Osteocyte (in vitro differentiated cells): ENCODE data around the gene CABS1. TPM values are rescaled to one million over a fixed set of nuclear protein-coding genes. Genes with fewer than 3 reads are reported as not detected.
A peak's percentile ranks its signal among the peaks of the same experiment; 100 is the strongest.

Source experiments
- DNase-seq: peaks from one replicate; pipeline ENCODE4 v3.0.0; 2021; ENCODE audit warnings: mixed read lengths; ENCODE audit not compliant: unreplicated experiment; ENCODE audit errors: extremely low spot score
- H3K27ac Mint-ChIP-seq: one replicate; pipeline ENCODE4 v1.8.0; 2021; ENCODE audit warnings: mild to moderate bottlenecking, mixed read lengths; ENCODE audit not compliant: unreplicated experiment
- H3K27me3 Mint-ChIP-seq: one replicate; pipeline ENCODE4 v1.8.0; 2021; ENCODE audit warnings: mixed read lengths; ENCODE audit not compliant: unreplicated experiment
- H3K36me3 Mint-ChIP-seq: one replicate; pipeline ENCODE4 v1.8.0; 2021; ENCODE audit warnings: mixed read lengths; ENCODE audit not compliant: unreplicated experiment
- H3K4me1 Mint-ChIP-seq: one replicate; pipeline ENCODE4 v1.8.0; 2021; ENCODE audit warnings: mixed read lengths; ENCODE audit not compliant: unreplicated experiment
- H3K4me3 Mint-ChIP-seq: one replicate; pipeline ENCODE4 v1.8.0; 2021; ENCODE audit warnings: mild to moderate bottlenecking, moderate library complexity, mixed read lengths; ENCODE audit not compliant: unreplicated experiment
- H3K9me3 Mint-ChIP-seq: one replicate; pipeline ENCODE4 v1.8.0; 2021; ENCODE audit warnings: mixed read lengths; ENCODE audit not compliant: unreplicated experiment
- CTCF ChIP-seq: fragments of 200-600 bp; sonication (generic); IDR thresholded peaks from 2 replicates; pipeline ENCODE4 v1.5.0; 2021; ENCODE audit warnings: antibody characterized with exemption, mild to moderate bottlenecking, moderate library complexity
- total RNA-seq: library from RNA; stranded (reverse); gene quantifications from 2 replicates; pipeline ENCODE4 v1.2.1, GENCODE V29; 2021

CABS1 gene
- total RNA-seq, 1 donor from 2014 or later: not detected

- no peak for TF ChIP-seq CTCF
- Mint-ChIP-seq H3K4me1 (no peaks in the 10 kb centered on the region), H3K36me3 (no peaks in the 10 kb centered on the region), H3K27ac (no peak overlapping the region), H3K27me3 (peaks cover 3% of the 10 kb centered on the region), H3K9me3 (peaks cover 3% of the 10 kb centered on the region), H3K4me3 (no peak overlapping the region)
- no peak for DNase-seq
Measured at GRCh38 chr4:70313736-70314135, 21.0 kb upstream of the CABS1 start.

DNA sequence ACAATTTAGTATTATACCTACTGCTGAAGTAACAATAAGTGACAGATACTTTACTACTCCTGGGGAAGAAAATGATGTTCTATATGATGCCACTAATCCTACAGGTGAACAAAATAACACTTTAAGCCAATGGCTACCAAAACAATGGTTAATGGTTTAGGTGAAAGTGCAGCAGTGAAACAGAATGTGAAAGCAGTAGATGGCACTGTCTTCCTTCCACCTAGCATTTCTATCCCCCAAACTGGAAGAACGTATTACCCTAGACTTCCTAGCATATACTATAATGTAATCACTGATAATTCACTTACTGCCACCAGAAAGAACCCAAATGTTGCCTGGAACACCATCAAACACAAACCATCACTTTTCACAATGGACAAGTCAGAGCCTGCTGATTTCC, 18.9 kb upstream of the CABS1 start:
- no peaks in the 10 kb centered on the region for H3K4me1 Mint-ChIP-seq
- no peaks in the 10 kb centered on the region for H3K36me3 Mint-ChIP-seq
- TF ChIP-seq CTCF: peak; percentile 23
- H3K27ac Mint-ChIP-seq: no peak overlapping the region
- DNase-seq: no peak
- H3K4me3 Mint-ChIP-seq: no peak overlapping the region
- H3K9me3 Mint-ChIP-seq: no peaks in the 10 kb centered on the region
- H3K27me3 Mint-ChIP-seq: peaks cover 3% of the 10 kb centered on the region

DNA sequence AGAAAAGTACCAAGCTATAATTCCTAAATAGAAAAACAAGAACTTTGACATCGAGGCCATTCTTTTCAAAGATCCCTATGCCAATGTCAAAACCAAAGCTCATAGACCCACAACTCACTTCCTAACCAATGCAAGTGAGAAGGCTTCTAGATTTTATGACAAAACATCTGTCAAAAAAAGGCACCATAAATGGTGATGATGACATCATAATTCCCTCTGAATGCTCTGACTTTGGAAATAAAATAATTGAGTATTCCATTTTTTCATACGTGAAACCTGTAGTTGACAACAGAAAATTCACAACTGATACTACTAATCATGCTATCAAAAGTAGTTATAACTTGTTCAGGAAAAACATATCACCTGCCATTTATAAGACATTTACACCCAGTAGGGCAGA, 8.7 kb upstream of the CABS1 start:
- Mint-ChIP-seq H3K27ac (no peak overlapping the region), H3K4me1 (no peaks in the 10 kb centered on the region), H3K9me3 (no peaks in the 10 kb centered on the region)

DNA sequence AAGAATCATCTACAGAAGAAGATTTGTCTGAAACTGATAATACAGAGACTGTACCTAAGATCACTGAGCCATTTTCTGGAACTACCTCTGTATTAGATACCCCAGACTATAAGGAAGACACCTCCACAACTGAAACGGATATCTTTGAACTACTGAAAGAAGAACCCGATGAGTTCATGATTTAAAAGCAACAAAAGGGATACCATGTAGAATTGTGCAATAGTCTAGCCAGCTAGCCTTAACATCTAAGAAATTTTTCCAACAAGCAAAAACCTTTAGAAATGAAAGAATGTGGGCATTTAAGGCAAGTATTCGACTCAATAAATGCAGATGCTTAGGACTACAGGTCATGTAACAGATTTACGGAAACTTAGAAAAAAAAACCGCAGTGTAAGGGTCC, 1.3 kb downstream of the CABS1 start:
- Mint-ChIP-seq H3K9me3 (no peaks in the 10 kb centered on the region), H3K36me3 (no peaks in the 10 kb centered on the region), H3K4me3 (no peak overlapping the region), H3K27ac (no peak overlapping the region), H3K27me3 (peaks cover 14% of the 10 kb centered on the region), H3K4me1 (no peaks in the 10 kb centered on the region)
- no peak for DNase-seq
- no peak for TF ChIP-seq CTCF

More for the DNA sequence above, 8.7 kb upstream of the CABS1 start:
- Mint-ChIP-seq H3K36me3 (no peaks in the 10 kb centered on the region), H3K27me3 (no peaks in the 10 kb centered on the region), H3K4me3 (no peak overlapping the region)
- TF ChIP-seq CTCF: no peak
- no peak for DNase-seq

GRCh38 chr4:70337886-70338420, 3.2 kb downstream of the CABS1 start:
- no peak for TF ChIP-seq CTCF
- no peak overlapping the region for H3K27ac Mint-ChIP-seq
- DNase-seq: no peak
- H3K36me3 Mint-ChIP-seq: no peaks in the 10 kb centered on the region
- no peaks in the 10 kb centered on the region for H3K9me3 Mint-ChIP-seq
- H3K27me3 Mint-ChIP-seq: peaks cover 14% of the 10 kb centered on the region
- no peaks in the 10 kb centered on the region for H3K4me1 Mint-ChIP-seq
- H3K4me3 Mint-ChIP-seq: no peak overlapping the region
